ENCODE measurements around the gene PTPRN2. TPM values are rescaled to one million over a fixed set of nuclear protein-coding genes. Genes with fewer than 3 reads are reported as not detected.

The PTPRN2 gene
- total and polyA plus RNA-seq, 2 of the 8 experiments (the other 6 are each of a cell fraction or from before 2014, with no cell fraction given), result 2.6 to 4.5 TPM

DNA sequence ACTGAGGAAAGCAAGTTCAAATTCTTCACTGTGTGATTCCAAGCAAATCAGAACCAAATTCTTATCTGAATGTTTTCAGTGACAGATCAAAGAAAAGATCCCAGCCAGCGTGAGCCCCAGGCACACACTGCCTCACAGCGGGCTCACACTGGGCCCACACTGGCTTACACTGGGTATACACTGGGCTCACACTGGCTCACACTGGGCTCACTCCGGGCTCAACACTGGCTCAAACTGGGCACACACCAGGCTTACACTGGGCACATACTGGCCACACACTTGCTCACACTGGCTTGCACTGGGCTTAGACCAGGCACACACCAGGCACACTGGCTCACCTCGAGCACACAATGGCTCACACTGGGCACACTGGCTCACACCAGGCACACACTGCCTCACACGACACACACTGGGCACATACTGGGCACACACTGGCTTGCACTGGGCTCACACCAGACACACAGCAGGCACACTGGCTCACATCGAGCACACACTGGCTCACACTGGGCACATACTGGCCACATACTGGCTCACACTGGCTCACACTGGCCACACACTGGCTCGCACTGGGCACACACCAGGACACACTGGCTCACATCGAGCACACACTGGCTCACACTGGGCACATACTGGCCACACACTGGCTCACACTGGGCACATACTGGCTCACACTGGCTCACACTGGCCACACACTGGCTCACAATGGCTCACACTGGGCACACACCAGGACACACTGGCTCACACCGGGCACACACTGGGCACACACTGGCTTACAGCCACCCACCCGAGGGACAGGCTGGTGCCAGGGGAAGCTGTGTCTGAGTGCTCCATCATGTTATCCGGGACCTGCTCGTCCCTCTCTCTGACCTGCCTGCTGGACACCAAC, 156.3 kb downstream of the PTPRN2 start (continued):
- TF ChIP-seq, protein P1, sequence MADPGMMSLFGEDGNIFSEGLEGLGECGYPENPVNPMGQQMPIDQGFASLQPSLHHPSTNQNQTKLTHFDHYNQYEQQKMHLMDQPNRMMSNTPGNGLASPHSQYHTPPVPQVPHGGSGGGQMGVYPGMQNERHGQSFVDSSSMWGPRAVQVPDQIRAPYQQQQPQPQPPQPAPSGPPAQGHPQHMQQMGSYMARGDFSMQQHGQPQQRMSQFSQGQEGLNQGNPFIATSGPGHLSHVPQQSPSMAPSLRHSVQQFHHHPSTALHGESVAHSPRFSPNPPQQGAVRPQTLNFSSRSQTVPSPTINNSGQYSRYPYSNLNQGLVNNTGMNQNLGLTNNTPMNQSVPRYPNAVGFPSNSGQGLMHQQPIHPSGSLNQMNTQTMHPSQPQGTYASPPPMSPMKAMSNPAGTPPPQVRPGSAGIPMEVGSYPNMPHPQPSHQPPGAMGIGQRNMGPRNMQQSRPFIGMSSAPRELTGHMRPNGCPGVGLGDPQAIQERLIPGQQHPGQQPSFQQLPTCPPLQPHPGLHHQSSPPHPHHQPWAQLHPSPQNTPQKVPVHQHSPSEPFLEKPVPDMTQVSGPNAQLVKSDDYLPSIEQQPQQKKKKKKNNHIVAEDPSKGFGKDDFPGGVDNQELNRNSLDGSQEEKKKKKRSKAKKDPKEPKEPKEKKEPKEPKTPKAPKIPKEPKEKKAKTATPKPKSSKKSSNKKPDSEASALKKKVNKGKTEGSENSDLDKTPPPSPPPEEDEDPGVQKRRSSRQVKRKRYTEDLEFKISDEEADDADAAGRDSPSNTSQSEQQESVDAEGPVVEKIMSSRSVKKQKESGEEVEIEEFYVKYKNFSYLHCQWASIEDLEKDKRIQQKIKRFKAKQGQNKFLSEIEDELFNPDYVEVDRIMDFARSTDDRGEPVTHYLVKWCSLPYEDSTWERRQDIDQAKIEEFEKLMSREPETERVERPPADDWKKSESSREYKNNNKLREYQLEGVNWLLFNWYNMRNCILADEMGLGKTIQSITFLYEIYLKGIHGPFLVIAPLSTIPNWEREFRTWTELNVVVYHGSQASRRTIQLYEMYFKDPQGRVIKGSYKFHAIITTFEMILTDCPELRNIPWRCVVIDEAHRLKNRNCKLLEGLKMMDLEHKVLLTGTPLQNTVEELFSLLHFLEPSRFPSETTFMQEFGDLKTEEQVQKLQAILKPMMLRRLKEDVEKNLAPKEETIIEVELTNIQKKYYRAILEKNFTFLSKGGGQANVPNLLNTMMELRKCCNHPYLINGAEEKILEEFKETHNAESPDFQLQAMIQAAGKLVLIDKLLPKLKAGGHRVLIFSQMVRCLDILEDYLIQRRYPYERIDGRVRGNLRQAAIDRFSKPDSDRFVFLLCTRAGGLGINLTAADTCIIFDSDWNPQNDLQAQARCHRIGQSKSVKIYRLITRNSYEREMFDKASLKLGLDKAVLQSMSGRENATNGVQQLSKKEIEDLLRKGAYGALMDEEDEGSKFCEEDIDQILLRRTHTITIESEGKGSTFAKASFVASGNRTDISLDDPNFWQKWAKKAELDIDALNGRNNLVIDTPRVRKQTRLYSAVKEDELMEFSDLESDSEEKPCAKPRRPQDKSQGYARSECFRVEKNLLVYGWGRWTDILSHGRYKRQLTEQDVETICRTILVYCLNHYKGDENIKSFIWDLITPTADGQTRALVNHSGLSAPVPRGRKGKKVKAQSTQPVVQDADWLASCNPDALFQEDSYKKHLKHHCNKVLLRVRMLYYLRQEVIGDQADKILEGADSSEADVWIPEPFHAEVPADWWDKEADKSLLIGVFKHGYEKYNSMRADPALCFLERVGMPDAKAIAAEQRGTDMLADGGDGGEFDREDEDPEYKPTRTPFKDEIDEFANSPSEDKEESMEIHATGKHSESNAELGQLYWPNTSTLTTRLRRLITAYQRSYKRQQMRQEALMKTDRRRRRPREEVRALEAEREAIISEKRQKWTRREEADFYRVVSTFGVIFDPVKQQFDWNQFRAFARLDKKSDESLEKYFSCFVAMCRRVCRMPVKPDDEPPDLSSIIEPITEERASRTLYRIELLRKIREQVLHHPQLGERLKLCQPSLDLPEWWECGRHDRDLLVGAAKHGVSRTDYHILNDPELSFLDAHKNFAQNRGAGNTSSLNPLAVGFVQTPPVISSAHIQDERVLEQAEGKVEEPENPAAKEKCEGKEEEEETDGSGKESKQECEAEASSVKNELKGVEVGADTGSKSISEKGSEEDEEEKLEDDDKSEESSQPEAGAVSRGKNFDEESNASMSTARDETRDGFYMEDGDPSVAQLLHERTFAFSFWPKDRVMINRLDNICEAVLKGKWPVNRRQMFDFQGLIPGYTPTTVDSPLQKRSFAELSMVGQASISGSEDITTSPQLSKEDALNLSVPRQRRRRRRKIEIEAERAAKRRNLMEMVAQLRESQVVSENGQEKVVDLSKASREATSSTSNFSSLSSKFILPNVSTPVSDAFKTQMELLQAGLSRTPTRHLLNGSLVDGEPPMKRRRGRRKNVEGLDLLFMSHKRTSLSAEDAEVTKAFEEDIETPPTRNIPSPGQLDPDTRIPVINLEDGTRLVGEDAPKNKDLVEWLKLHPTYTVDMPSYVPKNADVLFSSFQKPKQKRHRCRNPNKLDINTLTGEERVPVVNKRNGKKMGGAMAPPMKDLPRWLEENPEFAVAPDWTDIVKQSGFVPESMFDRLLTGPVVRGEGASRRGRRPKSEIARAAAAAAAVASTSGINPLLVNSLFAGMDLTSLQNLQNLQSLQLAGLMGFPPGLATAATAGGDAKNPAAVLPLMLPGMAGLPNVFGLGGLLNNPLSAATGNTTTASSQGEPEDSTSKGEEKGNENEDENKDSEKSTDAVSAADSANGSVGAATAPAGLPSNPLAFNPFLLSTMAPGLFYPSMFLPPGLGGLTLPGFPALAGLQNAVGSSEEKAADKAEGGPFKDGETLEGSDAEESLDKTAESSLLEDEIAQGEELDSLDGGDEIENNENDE (IDR thresholded peaks at IDR 0.05; ENCODE audit: insufficient replicate concordance, low read length), result no peak
- TF ChIP-seq TCF12 (IDR thresholded peaks at IDR 0.05; ENCODE audit: low read depth, low read length) (no peak), SAP30 (IDR thresholded peaks at IDR 0.05; ENCODE audit: insufficient read depth, insufficient replicate concordance, low read length) (no peak), RNF2 (IDR thresholded peaks at IDR 0.05; ENCODE audit: borderline replicate concordance, low read depth, low read length, missing control alignments, poor library complexity, severe bottlenecking) (no peak)

Measured in H1 (cell line).